Upper lobe of left lung (tissue), 6 donors: Measurements from ENCODE around the gene ARHGEF4. TPM values are rescaled to one million over a fixed set of nuclear protein-coding genes. Genes with fewer than 3 reads are reported as not detected.
A peak's percentile ranks its signal among the peaks of the same experiment; 100 is the strongest.

Source experiments
- ATAC-seq, 2 donors: fragments of 200-7000 bp; cut with Tn5 transposase; one replicate each; pipeline ENCODE4 v1.9.1; 2022; ENCODE audit warnings: mild to moderate bottlenecking in 2 of 2, moderate library complexity in 2 of 2; ENCODE audit not compliant: low FRiP score in 2 of 2
- DNase-seq, 2 donors: peaks; one replicate each; pipeline ENCODE4 v3.0.0-alpha.2; 2019 to 2020
- H3K27ac ChIP-seq, 4 donors: fragments of 200-600 bp; sonication (generic); one replicate each; pipeline ENCODE4 v1.5.1; 2016 to 2019
- H3K27me3 ChIP-seq, 4 donors: fragments of 200-600 bp; sonication (generic); one replicate each; pipeline ENCODE4 v1.5.1; 2017 to 2019
- H3K36me3 ChIP-seq, 4 donors: fragments of 200-600 bp; sonication (generic); one replicate each; pipeline ENCODE4 v1.5.1; 2016 to 2019
- H3K4me1 ChIP-seq, 4 donors: fragments of 200-600 bp; sonication (generic); one replicate each; pipeline ENCODE4 v1.5.1; 2018 to 2019
- H3K4me3 ChIP-seq, 4 donors: fragments of 200-600 bp; sonication (generic); one replicate each; pipeline ENCODE4 v1.5.1; 2017 to 2019; ENCODE audit warnings: mild to moderate bottlenecking in 2 of 4, moderate library complexity in 1 of 4
- H3K9me3 ChIP-seq, 4 donors: fragments of 200-600 bp; sonication (generic); one replicate each; pipeline ENCODE4 v1.5.1; 2018 to 2019
- CTCF ChIP-seq, 6 experiments: fragments of 450-650 bp in 4 of 6; fragments of 200-600 bp in 2 of 6; sonication (generic) in 2 of 6; IDR thresholded peaks; one replicate each; pipeline ENCODE4 v1.5.1; 2016 to 2019; ENCODE audit warnings: antibody characterized with exemption in 6 of 6
- EP300 ChIP-seq, 4 donors: sonication (generic); formaldehyde crosslinking; IDR thresholded peaks; one replicate each; pipeline ENCODE4 v1.5.1; 2017; ENCODE audit warnings: antibody characterized with exemption in 4 of 4, control low read depth in 2 of 4
- POLR2A ChIP-seq, 4 donors: fragments of 450-650 bp; IDR thresholded peaks; one replicate each; pipeline ENCODE4 v1.5.1; 2016 to 2017; ENCODE audit warnings: antibody characterized with exemption in 4 of 4, mild to moderate bottlenecking in 2 of 4
- POLR2AphosphoS5 ChIP-seq, 2 donors: sonication (generic); formaldehyde crosslinking; IDR thresholded peaks; one replicate each; pipeline ENCODE4 v1.5.1; 2017; ENCODE audit warnings: antibody characterized with exemption in 2 of 2
- WGBS, 2 donors: methylation state at CpG; one replicate each; pipeline ENCODE4 v1.1.5; 2017 to 2018; 5-methylcytosine and 5-hydroxymethylcytosine counted together
- total RNA-seq, 6 donors: library from RNA; depleted of rRNA in 4 of 6; stranded (reverse); fragments of >200 nt in 4 of 6; gene quantifications; one replicate each; pipeline versions ENCODE4 v1.1.0 to v1.2.1, GENCODE V29; 2016 to 2021
- donor health status: DM: no; HTN: no; CAD: no; lungs with moderate emphysema.
- donor health status: DM: no; HTN: yes; CAD: no; lungs with severe emphysema.

Gene ARHGEF4
- total RNA-seq, 6 donors from 2014 or later = 10.1 to 101 (median 22.5) TPM

DNA sequence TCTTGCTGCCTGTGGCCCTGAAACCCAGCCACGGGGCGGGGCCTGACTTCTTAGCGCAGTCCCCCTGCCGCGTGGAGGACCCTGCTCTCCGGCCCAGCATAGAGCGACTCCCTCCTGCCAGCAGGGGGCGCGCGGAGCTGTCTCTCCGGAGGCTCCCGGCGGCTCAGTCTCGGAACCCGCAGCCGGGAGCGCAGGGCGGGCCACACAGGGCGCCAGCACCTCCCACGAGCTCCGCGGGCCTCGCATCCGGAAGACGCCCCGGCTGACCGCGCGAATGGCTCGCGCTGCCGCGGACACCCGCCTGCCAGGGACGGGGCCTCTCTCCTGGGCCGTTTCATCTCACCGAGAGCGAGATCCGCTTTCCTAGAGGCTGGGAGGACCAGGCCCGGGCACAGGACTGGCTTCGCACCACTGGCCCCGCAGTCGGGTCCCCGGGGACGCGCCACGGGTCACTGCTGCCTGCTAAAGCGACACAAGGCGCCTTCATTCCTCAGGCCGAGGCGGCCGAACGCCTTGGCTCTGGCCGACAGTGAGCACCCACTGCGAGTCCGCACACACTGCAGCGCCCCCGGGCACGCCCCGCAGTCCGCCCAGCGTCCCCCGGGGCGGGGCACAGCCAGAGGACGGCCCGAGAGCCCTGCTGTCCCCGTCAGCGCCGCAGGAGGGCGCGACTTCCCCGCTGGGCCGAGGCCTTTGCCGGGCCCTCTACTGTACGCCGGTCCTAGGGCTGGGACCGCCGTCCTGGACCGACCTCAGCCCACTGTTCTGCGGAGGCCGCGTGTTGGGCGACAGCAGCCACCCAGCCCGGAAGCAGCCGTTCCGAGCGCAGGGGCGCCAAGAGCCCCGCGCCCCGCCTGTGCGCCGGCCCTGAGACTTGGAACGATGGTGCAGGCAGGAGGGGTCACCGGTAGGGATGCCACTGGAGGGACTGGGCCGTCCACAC, 39.0 kb upstream of the ARHGEF4 start:
- H3K4me1 ChIP-seq = peaks cover 8 to 17% (median 13%) of the 10 kb centered on the region in 4 donors
- WGBS, 2 donors = 0% methylated on average over 10 to 45 of the region's 96 CpGs
- TF ChIP-seq EP300 (IDR thresholded peaks at IDR 0.05) (no peak), POLR2AphosphoS5 (IDR thresholded peaks at IDR 0.05) (no peak), CTCF (IDR thresholded peaks at IDR 0.05) (peak; percentile 75 to 97 (median 93)), POLR2A (IDR thresholded peaks at IDR 0.05) (peak in 2 of 4 donors; percentile 36 to 46)
- peak overlapping the region; percentile 77 to 90 (median 88) for H3K27ac ChIP-seq
- DNase-seq (peak; percentile 87 to 98), ATAC-seq (peak; percentile 96 to 99)
- peak overlapping the region; percentile 38 to 81 (median 73) for H3K4me3 ChIP-seq
- no peaks in the 10 kb centered on the region for H3K9me3 ChIP-seq
- H3K36me3 ChIP-seq = no peaks in the 10 kb centered on the region
- peaks cover 0 to 7% (median 0%) of the 10 kb centered on the region in 4 donors for H3K27me3 ChIP-seq

- no peak for TF ChIP-seq POLR2A (IDR thresholded peaks at IDR 0.05)
- TF ChIP-seq CTCF (IDR thresholded peaks at IDR 0.05) = no peak
- no peak for TF ChIP-seq POLR2AphosphoS5 (IDR thresholded peaks at IDR 0.05)
- TF ChIP-seq EP300 (IDR thresholded peaks at IDR 0.05) = no peak
- no peak for ATAC-seq
- peak overlapping the region in 3 of 4 donors; percentile 86 to 90 (median 89) for H3K27ac ChIP-seq
- H3K4me3 ChIP-seq = peak overlapping the region; percentile 38 to 81 (median 73)
- no peaks in the 10 kb centered on the region for H3K36me3 ChIP-seq
- peaks cover 0 to 7% (median 0%) of the 10 kb centered on the region in 4 donors for H3K27me3 ChIP-seq
- DNase-seq = peak in 1 of 2 donors; percentile 69
- no peaks in the 10 kb centered on the region for H3K9me3 ChIP-seq
- 23 to 24% methylated on average over 12 to 30 of the region's 30 CpGs for WGBS, 2 donors
- H3K4me1 ChIP-seq = peaks cover 8 to 17% (median 13%) of the 10 kb centered on the region in 4 donors
Measured at GRCh38 chr2:130798472-130799218, 38.1 kb upstream of the ARHGEF4 start.

GRCh38 chr2:130799295-130799694, 37.4 kb upstream of the ARHGEF4 start:
- no peak for TF ChIP-seq POLR2A (IDR thresholded peaks at IDR 0.05)
- no peak for TF ChIP-seq CTCF (IDR thresholded peaks at IDR 0.05)
- no peak for TF ChIP-seq EP300 (IDR thresholded peaks at IDR 0.05)
- TF ChIP-seq POLR2AphosphoS5 (IDR thresholded peaks at IDR 0.05) = no peak
- Histone ChIP-seq H3K9me3 (no peaks in the 10 kb centered on the region), H3K4me3 (no peak overlapping the region), H3K4me1 (peaks cover 8 to 17% (median 13%) of the 10 kb centered on the region in 4 donors), H3K27me3 (peaks cover 0 to 7% (median 0%) of the 10 kb centered on the region in 4 donors), H3K27ac (no peak overlapping the region), H3K36me3 (no peaks in the 10 kb centered on the region)
- DNase-seq (no peak), ATAC-seq (no peak)
- 89 to 100% methylated on average over 1 of the region's 1 CpG for WGBS, 2 donors

GRCh38 chr2:130805613-130806012, 31.1 kb upstream of the ARHGEF4 start:
- no peak overlapping the region for H3K27ac ChIP-seq
- TF ChIP-seq POLR2AphosphoS5 (IDR thresholded peaks at IDR 0.05) = no peak
- TF ChIP-seq CTCF (IDR thresholded peaks at IDR 0.05) = no peak
- no peak for TF ChIP-seq EP300 (IDR thresholded peaks at IDR 0.05)
- TF ChIP-seq POLR2A (IDR thresholded peaks at IDR 0.05) = no peak
- H3K4me3 ChIP-seq = no peak overlapping the region
- WGBS, 2 donors = 67 to 90% methylated on average over 4 of the region's 4 CpGs
- no peaks in the 10 kb centered on the region for H3K4me1 ChIP-seq
- no peaks in the 10 kb centered on the region for H3K9me3 ChIP-seq
- ATAC-seq (no peak), DNase-seq (no peak)
- H3K27me3 ChIP-seq = no peaks in the 10 kb centered on the region
- H3K36me3 ChIP-seq = no peaks in the 10 kb centered on the region
